ENCODE results near the gene DISC1. TPM values are rescaled to one million over a fixed set of nuclear protein-coding genes. Genes with fewer than 3 reads are reported as not detected.
A peak's percentile ranks its signal among the peaks of the same experiment; 100 is the strongest.

DISC1 gene
- total RNA-seq, 4 donors from 2014 or later = 7.1 to 33.4 (median 14.9) TPM

- Histone ChIP-seq H3K27me3 (no peaks in the 10 kb centered on the region), H3K27ac (no peak overlapping the region), H3K9me3 (no peaks in the 10 kb centered on the region), H3K36me3 (no peaks in the 10 kb centered on the region), H3K4me1 (no peaks in the 10 kb centered on the region), H3K4me3 (no peak overlapping the region)
- no peak for DNase-seq
- intact Hi-C loops (cut with DNase I; ENCODE audit: low total_unique reads) = no loop called here
- TF ChIP-seq CTCF (IDR thresholded peaks at IDR 0.05) (no peak), POLR2A (IDR thresholded peaks at IDR 0.05) (no peak)
Observed at GRCh38 chr1:231865331-231865730, 238.7 kb downstream of the DISC1 start.

GRCh38 chr1:231866392-231867331, 240.1 kb downstream of the DISC1 start:
- intact Hi-C loops (cut with DNase I; ENCODE audit: low total_unique reads) = no loop called here
- peak; percentile 28 to 31 for DNase-seq
- Histone ChIP-seq H3K4me3 (no peak overlapping the region), H3K27ac (no peak overlapping the region), H3K27me3 (no peaks in the 10 kb centered on the region), H3K36me3 (no peaks in the 10 kb centered on the region), H3K4me1 (no peaks in the 10 kb centered on the region), H3K9me3 (no peaks in the 10 kb centered on the region)
- TF ChIP-seq CTCF (IDR thresholded peaks at IDR 0.05) (peak; percentile 35 to 70 (median 56)), POLR2A (IDR thresholded peaks at IDR 0.05) (no peak)

GRCh38 chr1:231867607-231868006, 241.0 kb downstream of the DISC1 start:
- intact Hi-C loops (cut with DNase I; ENCODE audit: low total_unique reads) = no loop called here
- no peak for TF ChIP-seq CTCF (IDR thresholded peaks at IDR 0.05)
- no peak for TF ChIP-seq POLR2A (IDR thresholded peaks at IDR 0.05)
- no peak overlapping the region for H3K4me3 ChIP-seq
- DNase-seq = no peak
- H3K27me3 ChIP-seq = no peaks in the 10 kb centered on the region
- no peaks in the 10 kb centered on the region for H3K36me3 ChIP-seq
- H3K4me1 ChIP-seq = no peaks in the 10 kb centered on the region
- H3K9me3 ChIP-seq = no peaks in the 10 kb centered on the region
- H3K27ac ChIP-seq = no peak overlapping the region

GRCh38 chr1:231869364-231869763, 242.8 kb downstream of the DISC1 start:
- no peak for DNase-seq

More at GRCh38 chr1:231869364-231869763, 242.8 kb downstream of the DISC1 start:
- no peak overlapping the region for H3K27ac ChIP-seq
- H3K4me1 ChIP-seq = no peaks in the 10 kb centered on the region
- intact Hi-C loops (cut with DNase I; ENCODE audit: low total_unique reads) = no loop called here
- TF ChIP-seq CTCF (IDR thresholded peaks at IDR 0.05) = no peak
- no peak for TF ChIP-seq POLR2A (IDR thresholded peaks at IDR 0.05)
- H3K36me3 ChIP-seq = no peaks in the 10 kb centered on the region
- no peak overlapping the region for H3K4me3 ChIP-seq
- no peaks in the 10 kb centered on the region for H3K9me3 ChIP-seq
- no peaks in the 10 kb centered on the region for H3K27me3 ChIP-seq

Measured in uterus (tissue), 4 donors.